Measurements from ENCODE around the gene OSBPL1A. TPM values are rescaled to one million over a fixed set of nuclear protein-coding genes. Genes with fewer than 3 reads are reported as not detected.
A peak's percentile ranks its signal among the peaks of the same experiment; 100 is the strongest.

Gene OSBPL1A
- total RNA-seq, 1 donor = 23.3 TPM

DNA sequence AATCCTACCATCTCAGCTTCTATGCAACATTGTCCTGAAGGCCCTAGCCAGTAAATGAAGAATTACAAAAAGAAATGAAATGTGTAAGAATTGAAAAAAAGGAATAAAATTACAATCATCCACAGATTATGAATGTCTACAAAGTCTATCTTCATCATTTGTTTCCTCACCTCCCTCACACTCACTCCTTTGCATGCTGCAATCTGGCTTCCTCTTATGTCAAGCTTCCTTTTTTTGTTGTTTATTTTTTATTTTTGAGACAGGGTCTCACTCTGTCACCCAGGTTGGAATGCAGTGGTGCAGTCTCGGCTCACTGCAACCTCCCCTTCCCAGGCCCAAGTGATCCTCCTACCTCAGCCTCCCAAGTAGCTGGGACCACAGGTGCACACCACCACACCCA lies 129.7 kb downstream of the OSBPL1A start:
- TF ChIP-seq, protein P1, sequence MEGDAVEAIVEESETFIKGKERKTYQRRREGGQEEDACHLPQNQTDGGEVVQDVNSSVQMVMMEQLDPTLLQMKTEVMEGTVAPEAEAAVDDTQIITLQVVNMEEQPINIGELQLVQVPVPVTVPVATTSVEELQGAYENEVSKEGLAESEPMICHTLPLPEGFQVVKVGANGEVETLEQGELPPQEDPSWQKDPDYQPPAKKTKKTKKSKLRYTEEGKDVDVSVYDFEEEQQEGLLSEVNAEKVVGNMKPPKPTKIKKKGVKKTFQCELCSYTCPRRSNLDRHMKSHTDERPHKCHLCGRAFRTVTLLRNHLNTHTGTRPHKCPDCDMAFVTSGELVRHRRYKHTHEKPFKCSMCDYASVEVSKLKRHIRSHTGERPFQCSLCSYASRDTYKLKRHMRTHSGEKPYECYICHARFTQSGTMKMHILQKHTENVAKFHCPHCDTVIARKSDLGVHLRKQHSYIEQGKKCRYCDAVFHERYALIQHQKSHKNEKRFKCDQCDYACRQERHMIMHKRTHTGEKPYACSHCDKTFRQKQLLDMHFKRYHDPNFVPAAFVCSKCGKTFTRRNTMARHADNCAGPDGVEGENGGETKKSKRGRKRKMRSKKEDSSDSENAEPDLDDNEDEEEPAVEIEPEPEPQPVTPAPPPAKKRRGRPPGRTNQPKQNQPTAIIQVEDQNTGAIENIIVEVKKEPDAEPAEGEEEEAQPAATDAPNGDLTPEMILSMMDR (IDR thresholded peaks at IDR 0.05; ENCODE audit: insufficient read depth, low read depth, low read length) = no peak
- no peak for DNase-seq (ENCODE audit: low read depth)
- H3K4me3 ChIP-seq (ENCODE audit: low read depth, low read length) = no peak overlapping the region

DNA sequence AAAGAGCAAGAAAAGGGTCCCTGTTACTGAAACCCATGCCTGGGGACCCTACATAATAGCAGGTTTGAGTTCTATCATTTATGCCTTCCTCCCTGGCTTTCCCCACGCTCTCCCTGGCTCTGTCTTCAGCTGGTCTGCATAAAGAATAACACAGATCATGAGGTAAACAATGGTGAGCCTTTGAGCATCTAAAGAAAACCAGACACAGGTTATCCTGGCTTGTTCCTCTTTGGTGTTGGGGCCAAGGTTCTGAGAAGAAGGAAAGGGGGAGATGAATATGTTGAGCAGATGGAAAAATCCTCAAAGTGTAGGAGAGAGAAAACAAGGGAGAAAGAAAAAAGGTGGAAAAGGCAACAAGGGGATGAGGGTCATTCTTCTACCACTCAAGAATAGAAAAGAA lies 131.5 kb downstream of the OSBPL1A start:
- TF ChIP-seq, protein P1 (IDR thresholded peaks at IDR 0.05; ENCODE audit: insufficient read depth, low read depth, low read length) = no peak
- no peak for DNase-seq (ENCODE audit: low read depth)
- H3K4me3 ChIP-seq (ENCODE audit: low read depth, low read length) = no peak overlapping the region

DNA sequence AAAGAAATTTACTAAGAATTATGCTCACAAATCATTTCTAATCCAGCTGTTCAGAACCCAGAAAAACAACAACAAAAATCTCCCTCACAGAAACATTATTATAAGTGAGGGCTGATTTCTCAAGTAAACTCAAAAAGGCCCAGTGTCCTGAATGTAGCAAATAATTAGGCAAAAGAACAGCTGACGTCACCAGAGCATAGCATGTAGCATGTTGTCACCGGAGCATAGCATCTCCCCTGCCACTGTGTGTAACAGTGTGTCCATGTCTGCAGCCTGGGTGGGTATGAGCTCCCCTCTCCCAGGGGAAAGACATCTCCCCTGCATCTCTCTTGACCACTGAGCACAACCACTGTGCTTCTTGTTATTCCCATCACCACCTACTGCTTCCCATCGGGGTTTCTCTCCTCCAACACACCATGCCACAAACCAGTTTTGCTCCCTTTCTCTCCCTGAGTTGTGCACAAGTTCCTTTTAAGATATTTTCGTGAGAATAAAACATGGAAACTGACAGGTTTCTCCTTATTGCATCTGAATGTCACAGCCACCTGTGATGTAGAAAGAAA lies 132.0 kb downstream of the OSBPL1A start:
- no peak overlapping the region for H3K4me3 ChIP-seq (ENCODE audit: low read depth, low read length)
- TF ChIP-seq, protein P1 (IDR thresholded peaks at IDR 0.05; ENCODE audit: insufficient read depth, low read depth, low read length) = no peak
- no peak for DNase-seq (ENCODE audit: low read depth)

DNA sequence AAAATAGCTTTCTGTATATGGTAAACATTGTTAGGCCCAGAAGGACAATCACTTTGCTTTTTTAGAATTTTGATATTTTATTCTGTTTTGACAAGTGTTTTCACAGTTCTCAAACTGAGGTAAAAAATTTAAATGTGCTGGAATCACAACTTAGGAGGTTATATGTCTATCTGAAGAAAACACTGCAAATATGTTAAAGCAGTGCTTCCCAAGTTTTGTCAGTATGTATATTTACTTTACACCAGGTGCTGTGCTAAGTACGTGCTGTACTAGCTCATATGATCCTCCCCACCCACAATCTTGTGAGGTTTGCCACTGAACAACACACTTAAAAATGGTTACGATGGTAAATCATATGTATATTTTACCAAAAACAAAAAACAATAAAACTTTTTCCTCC lies 134.6 kb downstream of the OSBPL1A start:
- DNase-seq (ENCODE audit: low read depth) = no peak
- no peak overlapping the region for H3K4me3 ChIP-seq (ENCODE audit: low read depth, low read length)
- TF ChIP-seq, protein P1 (IDR thresholded peaks at IDR 0.05; ENCODE audit: insufficient read depth, low read depth, low read length) = no peak

DNA sequence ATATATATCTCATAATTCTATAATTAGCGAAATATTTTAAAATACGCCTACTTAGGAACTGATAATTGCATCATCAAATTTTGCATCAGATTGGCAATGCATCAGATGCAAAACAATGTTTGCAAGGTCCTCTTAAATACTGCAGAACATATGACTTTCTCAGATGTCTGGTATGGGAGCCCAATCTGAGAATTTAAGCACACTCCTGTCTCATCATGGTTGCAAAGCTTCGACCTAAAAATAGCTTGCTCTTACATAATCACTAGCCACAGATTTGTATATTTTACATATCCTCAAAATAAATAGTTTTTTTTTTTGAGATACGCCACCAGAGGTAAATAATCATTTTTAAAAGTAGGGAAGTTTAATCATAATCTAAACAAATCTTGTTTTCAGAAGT lies 135.5 kb downstream of the OSBPL1A start:
- H3K4me3 ChIP-seq (ENCODE audit: low read depth, low read length) = no peak overlapping the region
- TF ChIP-seq, protein P1 (IDR thresholded peaks at IDR 0.05; ENCODE audit: insufficient read depth, low read depth, low read length) = no peak
- DNase-seq (ENCODE audit: low read depth) = peak; percentile 27

DNA sequence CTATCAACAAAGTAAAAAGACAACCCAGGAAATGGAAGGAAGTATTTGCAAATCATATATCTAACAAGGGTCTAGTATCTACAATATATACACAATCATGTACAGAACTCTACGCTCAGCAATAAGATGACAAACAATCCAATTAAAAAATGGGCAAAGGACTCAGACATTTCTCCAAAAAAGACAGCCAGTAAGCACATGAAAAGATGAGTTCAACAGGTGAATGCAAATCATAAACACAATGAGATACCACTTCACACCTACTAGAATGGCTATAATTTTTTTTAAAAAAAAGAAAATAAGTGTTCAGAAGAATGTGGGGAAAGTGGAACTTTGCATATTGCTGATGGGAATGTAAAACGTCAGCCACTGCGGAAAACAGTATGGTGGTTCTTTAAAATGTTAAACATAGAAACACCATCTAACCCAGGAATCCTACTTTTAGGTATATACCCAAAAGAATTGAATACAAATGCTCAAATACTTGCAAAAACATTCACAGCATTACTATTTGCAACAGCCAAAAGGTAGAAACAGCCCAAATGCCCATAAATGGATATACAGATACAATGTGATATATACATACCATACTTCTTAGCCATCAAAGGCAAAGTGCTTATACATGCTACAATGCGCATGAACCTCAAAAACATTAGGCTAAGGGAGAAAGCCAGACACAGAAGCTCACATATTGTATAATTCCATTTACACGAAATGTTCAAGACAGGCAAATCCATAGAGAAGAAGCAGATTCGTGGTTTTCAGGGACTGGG lies 137.6 kb downstream of the OSBPL1A start:
- no peak for DNase-seq (ENCODE audit: low read depth)
- TF ChIP-seq, protein P1 (IDR thresholded peaks at IDR 0.05; ENCODE audit: insufficient read depth, low read depth, low read length) = no peak
- no peak overlapping the region for H3K4me3 ChIP-seq (ENCODE audit: low read depth, low read length)

Data from fibroblast of villous mesenchyme (primary cell).